BE2C (cell line): ENCODE data around the gene OR8A1.

Experiments
- DNase-seq: peaks from one replicate; pipeline ENCODE4 v3.0.0-alpha.2; 2020
- H3K27me3 ChIP-seq: fragments of 250-450 bp; sonication (Bioruptor Pico); 2 replicates; pipeline ENCODE4 v1.5.1; 2020; ENCODE audit warnings: mild to moderate bottlenecking
- H3K36me3 ChIP-seq: fragments of 250-450 bp; sonication (Bioruptor Pico); 2 replicates; pipeline ENCODE4 v1.5.1; 2020; ENCODE audit warnings: mild to moderate bottlenecking
- H3K4me1 ChIP-seq: fragments of 250-450 bp; sonication (Bioruptor Pico); 2 replicates; pipeline ENCODE4 v1.5.1; 2020
- H3K4me3 ChIP-seq: 2 replicates; pipeline ENCODE4 v1.5.1; 2011; ENCODE audit warnings: low read depth, low read length
- H3K9me3 ChIP-seq: fragments of 250-450 bp; sonication (Bioruptor Pico); 2 replicates; pipeline ENCODE4 v1.5.1; 2020
- CTCF ChIP-seq: IDR thresholded peaks from 2 replicates; pipeline ENCODE4 v1.5.1; 2012; ENCODE audit warnings: mild to moderate bottlenecking, low read depth, low read length

OR8A1 gene

GRCh38 chr11:124538019-124538418 lies 31.8 kb upstream of the OR8A1 start:
- no peaks in the 10 kb centered on the region for H3K9me3 ChIP-seq
- H3K4me3 ChIP-seq: no peak overlapping the region
- H3K27me3 ChIP-seq: peaks cover under 1% of the 10 kb centered on the region; the same call in 1 of the 2 replicates
- no peaks in the 10 kb centered on the region for H3K4me1 ChIP-seq
- TF ChIP-seq CTCF: no peak
- H3K36me3 ChIP-seq: no peaks in the 10 kb centered on the region
- DNase-seq: no peak

- peaks cover 5% of the 10 kb centered on the region; the same call in 1 of the 2 replicates for H3K27me3 ChIP-seq
- no peak overlapping the region for H3K4me3 ChIP-seq
- no peak for TF ChIP-seq CTCF
- no peaks in the 10 kb centered on the region for H3K9me3 ChIP-seq
- DNase-seq: no peak
- H3K4me1 ChIP-seq: no peaks in the 10 kb centered on the region
- H3K36me3 ChIP-seq: no peaks in the 10 kb centered on the region
Observed at GRCh38 chr11:124541204-124541603, 28.6 kb upstream of the OR8A1 start.

GRCh38 chr11:124543145-124543544 lies 26.7 kb upstream of the OR8A1 start:
- no peaks in the 10 kb centered on the region for H3K4me1 ChIP-seq
- DNase-seq: no peak
- no peaks in the 10 kb centered on the region for H3K36me3 ChIP-seq
- peaks cover 12% of the 10 kb centered on the region for H3K27me3 ChIP-seq
- no peak overlapping the region for H3K4me3 ChIP-seq
- no peaks in the 10 kb centered on the region for H3K9me3 ChIP-seq
- TF ChIP-seq CTCF: no peak

GRCh38 chr11:124543554-124543953 lies 26.2 kb upstream of the OR8A1 start, which contains the start of gene OR8B12:
TSS of gene OR8B12 (minus strand) at chr11:124543654. CDS start at chr11:124543654, 0 bp downstream.
- no peak within 1 kb of the TSS for H3K4me3 ChIP-seq
- TF ChIP-seq CTCF: no peak
- no peaks in the 10 kb centered on the region for H3K36me3 ChIP-seq
- no peaks in the 10 kb centered on the region for H3K9me3 ChIP-seq
- H3K4me1 ChIP-seq: no peaks in the 10 kb centered on the region
- peaks cover 14% of the 10 kb centered on the region for H3K27me3 ChIP-seq
- no peak for DNase-seq

- no peak for DNase-seq
- no peaks in the 10 kb centered on the region for H3K9me3 ChIP-seq
- no peaks in the 10 kb centered on the region for H3K36me3 ChIP-seq
- no peaks in the 10 kb centered on the region for H3K4me1 ChIP-seq
- no peak overlapping the region for H3K4me3 ChIP-seq
- H3K27me3 ChIP-seq: peaks cover 12% of the 10 kb centered on the region
- TF ChIP-seq CTCF: peak; percentile 26
Observed at GRCh38 chr11:124551189-124551588, 18.6 kb upstream of the OR8A1 start.

- Histone ChIP-seq H3K4me1 (no peaks in the 10 kb centered on the region), H3K9me3 (no peaks in the 10 kb centered on the region), H3K4me3 (no peak overlapping the region), H3K36me3 (no peaks in the 10 kb centered on the region), H3K27me3 (peaks cover 14% of the 10 kb centered on the region)
- DNase-seq: no peak
- no peak for TF ChIP-seq CTCF
Observed at GRCh38 chr11:124551987-124552386, 17.8 kb upstream of the OR8A1 start.
